Stimulated activated CD4-positive, alpha-beta T cell treated with anti-CD3 and anti-CD28 coated beads, Interleukin-12 subunit alpha, Interleukin-12 subunit beta, amount 100 ng/mL, for 48 hours (primary cell): ENCODE data around the gene NAPSA.
"Not testable (repeated sequence)": the region's sequence is repeated elsewhere in the genome, so short reads cannot be mapped to it uniquely, and the experiment has no call there.

Source experiments
- DNase-seq, 3 donors: peaks; one replicate each; pipeline ENCODE4 v3.0.0-alpha.2; 2020; ENCODE audit warnings: low read depth in 2 of 3, low spot score in 1 of 3

Gene NAPSA

GRCh38 chr19:50361290-50362029 is 4.0 kb downstream of the NAPSA start:
- DNase-seq: peak in 1 of 3 donors; percentile 61

DNA sequence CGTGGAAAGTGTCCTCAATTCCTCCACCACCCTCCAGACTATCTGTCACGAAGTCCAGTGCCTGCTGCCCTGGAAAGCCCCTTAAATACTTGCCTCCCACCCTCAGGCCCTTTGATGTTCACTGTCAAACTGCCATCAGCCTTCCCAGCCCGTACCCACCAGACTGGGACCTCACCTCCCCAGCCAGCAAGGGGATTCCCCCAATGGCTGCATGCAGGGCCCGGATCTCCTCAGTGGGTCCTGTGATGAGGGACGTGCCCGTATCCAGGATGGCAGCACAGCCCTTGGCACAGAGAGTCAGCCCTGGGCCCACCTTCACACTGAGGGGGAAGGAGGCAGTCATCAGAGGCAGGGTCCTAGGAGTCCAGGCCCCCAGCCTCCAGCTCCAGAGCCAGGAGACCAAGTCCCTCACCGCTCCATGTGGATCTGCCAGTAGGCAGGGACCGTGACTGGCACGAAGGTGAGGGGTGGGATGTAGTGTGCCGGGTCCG is 6.1 kb downstream of the NAPSA start:
- no peak for DNase-seq

- DNase-seq: peak; percentile 57 to 68 (median 59)
Observed at GRCh38 chr19:50358483-50359327, 6.7 kb downstream of the NAPSA start.

- peak; percentile 75 to 86 (median 75) for DNase-seq
Observed at GRCh38 chr19:50357178-50358100, 8.0 kb downstream of the NAPSA start.

- no peak for DNase-seq
Observed at GRCh38 chr19:50356691-50357177, 8.7 kb downstream of the NAPSA start.

- not testable (repeated sequence) for DNase-seq
Observed at GRCh38 chr19:50353487-50353880, 12.0 kb downstream of the NAPSA start.

DNA sequence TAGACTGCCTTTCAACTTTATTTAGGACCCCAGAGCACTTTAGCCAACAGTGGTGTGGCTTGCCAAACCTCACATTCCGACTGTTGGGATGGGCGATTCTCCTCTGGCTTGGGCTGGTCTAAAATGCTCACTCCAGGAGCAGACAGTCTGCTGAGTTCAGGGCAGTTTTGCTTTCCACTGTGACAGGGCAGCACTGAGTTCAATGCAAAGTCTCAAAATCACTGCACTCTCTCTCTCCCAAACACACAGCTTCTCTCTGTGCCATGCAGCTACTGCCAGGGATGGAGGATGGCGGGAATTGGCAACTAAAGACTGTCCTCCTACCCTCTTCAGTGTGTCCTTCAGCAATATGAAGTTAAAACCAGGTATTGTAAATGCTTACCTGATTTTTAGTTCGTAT is 13.2 kb downstream of the NAPSA start:
- no peak for DNase-seq

DNA sequence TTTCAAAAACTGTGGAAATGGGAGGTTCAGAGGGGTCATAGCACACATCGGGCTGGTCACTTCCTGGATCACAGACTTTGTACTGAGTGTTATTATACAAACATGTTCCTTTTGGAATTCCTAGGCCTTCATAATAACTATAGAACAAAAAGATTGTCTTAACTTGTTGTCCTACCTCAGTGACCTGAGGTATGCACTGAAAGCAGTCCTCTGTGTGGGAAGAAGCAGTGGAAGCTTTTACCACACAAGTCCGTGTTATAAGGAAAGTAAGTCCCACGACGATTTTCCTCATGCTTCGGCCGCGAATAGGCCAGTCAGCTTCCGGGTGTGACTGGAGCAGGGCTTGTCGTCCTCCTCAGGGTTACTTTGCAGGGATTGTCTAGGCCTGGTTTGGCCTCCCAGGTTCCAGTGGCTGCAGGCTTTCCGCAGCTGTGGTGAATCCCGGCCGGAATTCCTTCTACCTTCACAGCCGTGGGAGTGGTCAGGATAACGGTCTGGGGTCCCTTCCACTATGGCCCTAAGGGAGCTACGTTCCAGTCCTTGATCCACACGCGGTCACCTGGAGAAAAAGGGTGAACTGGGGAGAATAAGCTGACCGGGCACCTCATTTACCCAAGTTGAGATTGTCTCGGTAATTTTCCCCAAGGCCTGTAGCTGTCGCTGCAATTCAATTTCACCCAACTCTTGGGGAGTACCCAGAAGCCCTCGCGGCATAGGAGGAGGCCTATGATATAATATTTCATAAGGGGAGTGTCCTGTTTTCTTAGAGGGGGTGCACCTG is 16.0 kb downstream of the NAPSA start:
- no peak for DNase-seq

- DNase-seq: not testable (repeated sequence)
Observed at GRCh38 chr19:50347089-50347581, 18.3 kb downstream of the NAPSA start.

GRCh38 chr19:50344661-50345318 is 20.6 kb downstream of the NAPSA start:
- DNase-seq: no peak

DNA sequence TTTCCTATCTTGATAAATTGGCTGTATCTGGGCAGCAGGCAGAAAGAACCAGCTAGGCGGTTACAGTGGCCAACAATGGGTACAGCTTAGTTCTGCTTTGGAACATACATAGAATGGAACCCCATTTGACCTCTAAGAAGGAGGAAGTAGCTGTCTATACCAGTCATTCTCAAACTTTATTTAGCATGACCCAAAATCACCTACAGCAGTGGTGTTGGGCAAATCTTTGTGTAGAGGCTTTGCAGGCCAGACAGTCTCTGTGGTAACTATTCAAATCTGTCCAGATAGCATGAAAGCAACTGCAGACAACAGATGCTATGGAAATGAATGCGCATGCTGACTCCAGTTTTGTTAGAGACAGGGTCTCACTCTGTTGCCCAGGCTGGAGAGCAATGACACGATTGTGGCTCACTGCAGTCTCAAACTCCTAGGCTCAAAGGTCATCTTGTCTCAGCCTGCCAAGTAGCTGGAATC is 24.3 kb downstream of the NAPSA start:
- no peak for DNase-seq

GRCh38 chr19:50340331-50340730 is 25.1 kb downstream of the NAPSA start:
- no peak for DNase-seq

DNA sequence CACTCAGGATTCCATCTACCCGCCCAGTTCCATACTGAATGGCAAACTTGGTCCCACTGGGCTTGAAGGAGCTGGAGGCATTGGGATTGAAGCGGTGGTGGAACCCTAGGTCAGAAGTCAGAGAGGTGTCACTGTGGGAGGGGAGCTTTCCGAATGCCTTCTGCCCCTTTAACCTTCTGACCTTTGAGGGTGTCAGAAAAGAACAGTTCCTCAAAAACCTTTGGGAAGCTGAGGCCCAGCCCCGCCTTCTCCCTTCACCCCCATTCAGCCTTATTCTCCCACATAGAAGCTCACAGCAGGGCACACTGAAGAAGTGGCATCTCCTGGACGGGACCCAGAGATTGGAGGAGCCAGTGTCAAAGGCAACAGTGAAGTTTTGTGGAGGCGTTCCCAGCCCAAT is 28.4 kb downstream of the NAPSA start:
- not testable (repeated sequence) for DNase-seq

DNA sequence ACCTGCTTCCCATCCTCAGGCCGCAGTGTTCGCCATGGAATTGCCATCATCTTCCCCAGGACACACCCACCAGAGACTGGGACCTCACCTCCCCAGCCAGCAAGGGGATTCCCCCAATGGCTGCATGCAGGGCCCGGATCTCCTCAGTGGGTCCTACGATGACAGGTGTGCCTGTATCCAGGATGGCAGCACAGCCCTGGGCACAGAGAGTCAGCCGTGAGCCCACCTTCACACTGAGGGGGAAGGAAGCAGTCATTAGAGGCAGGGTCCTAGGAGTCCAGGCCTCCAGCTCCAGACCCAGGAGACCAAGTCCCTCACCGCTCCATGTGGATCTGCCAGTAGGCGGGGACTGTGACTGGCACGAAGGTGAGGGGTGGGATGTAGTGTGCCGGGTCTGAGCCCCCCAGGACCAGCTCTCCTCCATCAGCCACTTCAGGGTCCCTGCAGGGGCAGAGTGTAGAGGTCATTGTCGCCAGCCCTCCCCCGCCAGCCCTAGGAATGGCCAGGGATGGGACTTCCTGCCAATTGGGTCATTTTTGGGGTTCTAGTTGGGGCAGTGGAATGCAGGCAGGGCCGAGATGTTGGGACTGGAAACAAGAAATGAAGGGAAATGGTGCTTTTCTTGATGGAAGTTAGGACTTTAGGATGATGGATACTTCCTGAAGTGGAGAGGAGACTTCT is 30.6 kb downstream of the NAPSA start:
- no peak for DNase-seq

DNA sequence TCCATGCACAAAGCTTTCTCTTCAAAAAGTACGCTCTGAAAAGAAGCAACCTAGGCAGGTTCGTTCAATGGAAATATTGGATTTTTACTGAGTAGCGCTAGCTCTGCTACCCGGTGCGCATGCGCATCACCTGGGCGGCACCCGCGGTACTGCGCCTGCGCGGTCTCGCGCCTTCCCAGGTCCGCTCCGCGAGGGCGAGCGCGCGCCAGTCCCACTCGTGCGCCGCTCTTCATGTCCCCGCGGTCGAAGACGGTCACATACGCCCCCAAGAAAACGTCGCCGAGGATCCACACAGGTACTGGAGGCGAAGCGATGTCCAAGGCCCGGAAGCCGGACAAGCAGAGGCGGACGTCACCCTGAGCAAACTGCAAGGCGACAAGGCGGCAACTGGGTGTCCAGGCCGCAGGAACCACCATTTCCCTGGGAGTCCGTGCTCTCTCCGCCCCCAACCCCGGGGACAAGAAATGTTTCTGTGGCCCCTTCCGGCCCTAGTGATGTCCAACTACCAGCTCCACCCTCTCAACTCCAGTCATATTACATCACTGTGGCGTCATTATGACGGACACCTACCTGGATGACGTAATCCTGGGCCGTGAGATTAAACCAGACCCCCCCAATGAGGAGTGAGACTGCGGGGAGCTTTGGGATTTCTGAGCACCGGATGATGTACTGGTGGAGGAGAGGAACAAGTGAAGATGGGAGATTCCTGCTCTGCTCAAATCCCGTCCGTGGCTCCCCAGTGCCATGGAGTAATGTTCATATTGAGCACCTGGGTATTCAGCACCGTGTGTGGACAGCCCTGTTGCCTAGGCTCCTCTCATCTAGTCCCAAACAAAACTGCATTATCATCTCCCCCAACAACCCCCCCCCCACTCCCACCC is 31.5 kb downstream of the NAPSA start:
- DNase-seq: peak; percentile 70 to 76 (median 74)

DNA sequence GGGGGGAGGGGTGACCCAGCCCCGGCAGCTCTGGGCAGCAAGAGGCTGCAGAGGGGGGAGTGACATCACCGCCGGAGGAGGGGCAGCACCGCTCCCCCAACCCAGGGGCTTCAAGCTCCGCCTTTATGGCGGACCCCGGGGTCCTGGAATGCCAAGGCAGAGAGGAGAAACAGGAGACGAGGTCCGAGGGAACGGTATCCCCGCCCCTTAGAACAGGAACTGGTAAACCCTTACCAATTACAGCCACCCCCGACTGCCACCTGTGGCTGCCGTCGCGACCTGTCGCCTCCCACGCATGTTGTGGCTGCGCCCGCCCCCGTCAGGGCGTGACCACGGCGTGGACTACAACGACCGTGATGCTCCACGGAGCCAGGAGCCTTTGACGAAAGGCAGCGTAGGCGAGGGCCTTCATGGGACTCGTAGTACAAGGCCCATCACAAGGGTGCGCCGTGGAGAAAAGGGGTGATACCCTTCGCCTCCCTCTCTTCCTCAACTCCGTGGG is 32.2 kb downstream of the NAPSA start:
- DNase-seq: peak; percentile 88 to 94 (median 92)

GRCh38 chr19:50332244-50333038 is 33.0 kb downstream of the NAPSA start:
- no peak for DNase-seq
